H9 (cell line): ENCODE measurements around the gene SOX8. TPM values are rescaled to one million over a fixed set of nuclear protein-coding genes. Genes with fewer than 3 reads are reported as not detected.

Source experiments
- DNase-seq: peaks from one replicate; pipeline ENCODE4 v3.0.0-alpha.2; 2017
- H2AFZ ChIP-seq: one replicate; pipeline ENCODE4 v1.6.1; 2013; ENCODE audit warnings: mild to moderate bottlenecking, low read length, control low read depth, moderate library complexity
- H2AK5ac ChIP-seq: 2 replicates; pipeline ENCODE4 v1.6.1; 2013; ENCODE audit warnings: low read length, control low read depth, mixed read lengths; ENCODE audit not compliant: insufficient read length
- H2BK120ac ChIP-seq: one replicate; pipeline ENCODE4 v1.6.1; 2013; ENCODE audit warnings: low read depth, mild to moderate bottlenecking, low read length, control low read depth, inconsistent platforms; ENCODE audit not compliant: poor library complexity, severe bottlenecking
- H2BK12ac ChIP-seq: 2 replicates; pipeline ENCODE4 v1.6.1; 2013; ENCODE audit warnings: low read length, control low read depth, mixed read lengths, low read depth; ENCODE audit not compliant: insufficient read length
- H2BK15ac ChIP-seq: 2 replicates; pipeline ENCODE4 v1.6.1; 2013; ENCODE audit warnings: low read depth, low read length, control low read depth
- H2BK20ac ChIP-seq: one replicate; pipeline ENCODE4 v1.6.1; 2013; ENCODE audit warnings: low read depth, mild to moderate bottlenecking, low read length, control low read depth, inconsistent platforms; ENCODE audit not compliant: poor library complexity, severe bottlenecking
- H2BK5ac ChIP-seq: 2 replicates; pipeline ENCODE4 v1.6.1; 2013; ENCODE audit warnings: low read length, control low read depth, mixed read lengths; ENCODE audit not compliant: insufficient read length
- H3K14ac ChIP-seq: 2 replicates; pipeline ENCODE4 v1.6.1; 2013; ENCODE audit warnings: low read length, control low read depth; ENCODE audit not compliant: insufficient read depth
- H3K18ac ChIP-seq: 2 replicates; pipeline ENCODE4 v1.6.1; 2013; ENCODE audit warnings: low read depth, mild to moderate bottlenecking, mixed read lengths, low read length, control low read depth; ENCODE audit not compliant: insufficient read length
- H3K23ac ChIP-seq: 2 replicates; pipeline ENCODE4 v1.6.1; 2013; ENCODE audit warnings: low read length, control low read depth, mixed read lengths, low read depth; ENCODE audit not compliant: insufficient read length
- H3K23me2 ChIP-seq: 2 replicates; pipeline ENCODE4 v1.6.1; 2013; ENCODE audit warnings: low read depth, mild to moderate bottlenecking, mixed read lengths, low read length, control low read depth; ENCODE audit not compliant: insufficient read length, poor library complexity, severe bottlenecking
- H3K27ac ChIP-seq: 2 replicates; pipeline ENCODE4 v1.5.1; 2013; ENCODE audit warnings: low read length, control low read depth, mixed read lengths, low read depth; ENCODE audit not compliant: insufficient read length
- H3K27me3 ChIP-seq: 2 replicates; pipeline ENCODE4 v1.6.1; 2013; ENCODE audit warnings: low read length, control low read depth, inconsistent platforms; ENCODE audit not compliant: insufficient read depth
- H3K4ac ChIP-seq: 2 replicates; pipeline ENCODE4 v1.6.1; 2013; ENCODE audit warnings: low read depth, mild to moderate bottlenecking, control low read depth, inconsistent platforms, low read length, moderate library complexity
- H3K4me1 ChIP-seq: 2 replicates; pipeline ENCODE4 v1.6.1; 2013; ENCODE audit warnings: low read length, control low read depth, inconsistent platforms; ENCODE audit not compliant: insufficient read depth
- H3K4me2 ChIP-seq: 2 replicates; pipeline ENCODE4 v1.6.1; 2013; ENCODE audit warnings: low read length, control low read depth, mixed read lengths; ENCODE audit not compliant: insufficient read length, insufficient read depth
- H3K56ac ChIP-seq: 2 replicates; pipeline ENCODE4 v1.6.1; 2013; ENCODE audit warnings: low read depth, mild to moderate bottlenecking, mixed read lengths, low read length, control low read depth; ENCODE audit not compliant: insufficient read length
- H3K79me1 ChIP-seq: 2 replicates; pipeline ENCODE4 v1.6.1; 2013; ENCODE audit warnings: low read depth, mild to moderate bottlenecking, moderate library complexity, low read length, control low read depth, inconsistent platforms; ENCODE audit not compliant: insufficient read depth, poor library complexity, severe bottlenecking
- H3K79me2 ChIP-seq: 2 replicates; pipeline ENCODE4 v1.6.1; 2013; ENCODE audit warnings: low read length, control low read depth, inconsistent platforms; ENCODE audit not compliant: insufficient read depth
- H3K9ac ChIP-seq: 2 replicates; pipeline ENCODE4 v1.6.1; 2013; ENCODE audit warnings: low read length, control low read depth, mixed read lengths; ENCODE audit not compliant: insufficient read length; ENCODE audit errors: extremely low read depth
- H3K9me3 ChIP-seq: one replicate; pipeline ENCODE4 v1.6.1; 2013; ENCODE audit warnings: low read depth, low read length, inconsistent platforms; ENCODE audit not compliant: control insufficient read depth
- H3T11ph ChIP-seq: one replicate; pipeline ENCODE4 v1.6.1; 2013; ENCODE audit warnings: mild to moderate bottlenecking, low read length, control low read depth, inconsistent platforms
- H4K20me1 ChIP-seq: one replicate; pipeline ENCODE4 v1.6.1; 2013; ENCODE audit not compliant: control insufficient read depth, insufficient read length, insufficient read depth
- H4K5ac ChIP-seq: 2 replicates; pipeline ENCODE4 v1.6.1; 2013; ENCODE audit warnings: low read depth, mild to moderate bottlenecking, mixed read lengths, low read length, control low read depth; ENCODE audit not compliant: insufficient read length
- H4K8ac ChIP-seq: replicated peaks from 2 replicates; pipeline ENCODE4 v1.6.1; 2013; ENCODE audit warnings: low read length, control low read depth, mixed read lengths, low read depth; ENCODE audit not compliant: insufficient read length
- H4K91ac ChIP-seq: 2 replicates; pipeline ENCODE4 v1.6.1; 2013; ENCODE audit warnings: low read depth, mild to moderate bottlenecking, moderate library complexity, mixed read lengths, low read length, control low read depth; ENCODE audit not compliant: insufficient read length
- H3K27ac Mint-ChIP-seq, 3 experiments: 2 replicates in 2 of 3; 3 replicates in 1 of 3; pipeline ENCODE4 v1.8.0; 2020 to 2021; ENCODE audit warnings: mixed read lengths in 3 of 3, mild to moderate bottlenecking in 1 of 3, moderate library complexity in 1 of 3
- H3K27me3 Mint-ChIP-seq: 2 replicates; pipeline ENCODE4 v1.8.0; 2021; ENCODE audit warnings: low read depth, mild to moderate bottlenecking, moderate library complexity, mixed read lengths
- H3K36me3 Mint-ChIP-seq, 3 experiments: 2 replicates in 2 of 3; 3 replicates in 1 of 3; pipeline ENCODE4 v1.8.0; 2020 to 2021; ENCODE audit warnings: low read depth in 3 of 3, mixed read lengths in 3 of 3; ENCODE audit not compliant: insufficient read depth in 1 of 3
- H3K4me1 Mint-ChIP-seq, 2 experiments: 2 replicates each; pipeline ENCODE4 v1.8.0; 2020; ENCODE audit warnings: mixed read lengths in 2 of 2
- H3K4me3 Mint-ChIP-seq, 2 experiments: 2 replicates in 1 of 2; 3 replicates in 1 of 2; pipeline ENCODE4 v1.8.0; 2020 to 2021; ENCODE audit warnings: mild to moderate bottlenecking in 2 of 2, mixed read lengths in 2 of 2, moderate library complexity in 1 of 2
- H3K9me3 Mint-ChIP-seq, 2 experiments: 2 replicates in 1 of 2; 3 replicates in 1 of 2; pipeline ENCODE4 v1.8.0; 2020; ENCODE audit warnings: mild to moderate bottlenecking in 2 of 2, mixed read lengths in 2 of 2, moderate library complexity in 1 of 2
- CTCF ChIP-seq: fragments of 200-600 bp; sonication (generic); conservative IDR thresholded peaks from 3 replicates; pipeline ENCODE4 v1.8.0; 2021; ENCODE audit warnings: antibody characterized with exemption, mild to moderate bottlenecking
- WGBS: extraction: QIAGEN DNeasy Blood & Tissue Kit; methylation state at CpG from one replicate; pipeline ENCODE4 v1.1.7; 2013; ENCODE audit warnings: missing lambda C conversion rate, low lambda C conversion rate, mixed read lengths; ENCODE audit not compliant: insufficient read length; ENCODE audit errors: extremely low coverage; 5-methylcytosine and 5-hydroxymethylcytosine counted together
- total RNA-seq: library from RNA; stranded (reverse); gene quantifications from 2 replicates; pipeline ENCODE4 v1.2.1, GENCODE V29; 2021

Gene SOX8
- total RNA-seq, 1 experiment from 2014 or later, result 8.9 TPM

GRCh38 chr16:965487-965886 is 16.1 kb upstream of the SOX8 start:
- no peak overlapping the region for H2AFZ ChIP-seq
- H3K27me3 ChIP-seq, result no peaks in the 10 kb centered on the region; the same call in 1 of the 2 replicates
- no peak overlapping the region for H3T11ph ChIP-seq
- H3K79me1 ChIP-seq, result no peaks in the 10 kb centered on the region
- H4K91ac ChIP-seq, result no peak overlapping the region
- H3K4me2 ChIP-seq, result no peak overlapping the region
- H3K23me2 ChIP-seq, result peaks cover 8% of the 10 kb centered on the region
- no peaks in the 10 kb centered on the region for H3K4me1 ChIP-seq
- no peak overlapping the region for H2BK12ac ChIP-seq
- H4K5ac ChIP-seq, result no peak overlapping the region
- H3K79me2 ChIP-seq, result no peaks in the 10 kb centered on the region
- H3K9me3 ChIP-seq, result no peaks in the 10 kb centered on the region
- H2BK20ac ChIP-seq, result no peak overlapping the region
- H3K14ac ChIP-seq, result no peak overlapping the region
- no CpG with 5 or more reads among the region's 4 CpGs for WGBS
- no peak overlapping the region for H2BK5ac ChIP-seq
- no peak overlapping the region for H3K4ac ChIP-seq
- no peak overlapping the region for H3K56ac ChIP-seq
- H4K20me1 ChIP-seq, result no peaks in the 10 kb centered on the region
- no peak overlapping the region for H3K18ac ChIP-seq
- H4K8ac ChIP-seq, result no peak overlapping the region
- Mint-ChIP-seq H3K27ac (no peak overlapping the region; a peak in 1 of 7 replicates), H3K27me3 (peaks cover 19% of the 10 kb centered on the region), H3K4me3 (no peak overlapping the region), H3K36me3 (peaks cover 0 to 14% (median 8%) of the 10 kb centered on the region in 3 experiments; a peak in 5 of 7 replicates), H3K4me1 (peaks cover 3 to 6% of the 10 kb centered on the region in 2 experiments; a peak in 3 of 4 replicates), H3K9me3 (peaks cover 0 to 2% of the 10 kb centered on the region in 2 experiments; a peak in 1 of 5 replicates)
- no peak overlapping the region for H2BK120ac ChIP-seq
- no peak overlapping the region for H3K27ac ChIP-seq
- H2AK5ac ChIP-seq, result no peak overlapping the region
- no peak overlapping the region for H3K23ac ChIP-seq
- no peak for DNase-seq
- TF ChIP-seq CTCF, result no peak
- H2BK15ac ChIP-seq, result no peak overlapping the region
- no peak overlapping the region for H3K9ac ChIP-seq
